CD4-positive, alpha-beta T cell (primary cell): ENCODE measurements around the gene SLC38A9. TPM values are rescaled to one million over a fixed set of nuclear protein-coding genes. Genes with fewer than 3 reads are reported as not detected.

Experiments
- ATAC-seq: fragments of 200-7000 bp; cut with Tn5 transposase; one replicate; pipeline ENCODE4 v1.10.0; 2022; ENCODE audit warnings: mild to moderate bottlenecking; ENCODE audit not compliant: poor library complexity
- CTCF ChIA-PET: fragments of 350-600 bp; sonication (Branson Sonifier 250); formaldehyde crosslinking; loops from one replicate; lab custom pipeline; 2021; ENCODE audit warnings: antibody characterized with exemption, inconsistent platforms; lab: Charles Lee
- POLR2A ChIA-PET: fragments of 350-600 bp; sonication (Branson Sonifier 250); formaldehyde crosslinking; loops from one replicate; lab custom pipeline; 2021; ENCODE audit warnings: antibody characterized with exemption, inconsistent platforms; lab: Charles Lee
- DNase-seq, 14 experiments: peaks; one replicate each; pipeline ENCODE4 v3.0.0-alpha.2; 2013 to 2020; ENCODE audit warnings: mixed read lengths in 2 of 14
- H3K27ac ChIP-seq, 2 donors: one replicate each; pipeline versions ENCODE4 v1.5.1 to v1.7.0; 2013; ENCODE audit warnings: low read length in 2 of 2, low read depth in 1 of 2, mild to moderate bottlenecking in 1 of 2
- H3K27me3 ChIP-seq, 2 experiments: 1 replicate in 1 of 2; 2 replicates in 1 of 2; pipeline versions ENCODE4 v1.6.1 to v1.7.0; 2013; ENCODE audit warnings: low read length in 2 of 2, control low read depth in 1 of 2, mild to moderate bottlenecking in 1 of 2, moderate library complexity in 1 of 2; ENCODE audit not compliant: insufficient read depth in 2 of 2, control insufficient read depth in 1 of 2
- H3K36me3 ChIP-seq: one replicate; pipeline ENCODE4 v1.6.1; 2013; ENCODE audit warnings: low read length, control low read depth; ENCODE audit not compliant: insufficient read depth
- H3K4me1 ChIP-seq: one replicate; pipeline ENCODE4 v1.6.1; 2013; ENCODE audit warnings: low read length, control low read depth; ENCODE audit not compliant: insufficient read depth
- H3K4me3 ChIP-seq: one replicate; pipeline ENCODE4 v1.5.1; 2013; ENCODE audit warnings: mild to moderate bottlenecking, low read length, moderate library complexity
- H3K9me3 ChIP-seq, 2 experiments: 1 replicate in 1 of 2; 2 replicates in 1 of 2; pipeline versions ENCODE4 v1.6.1 to v1.7.0; 2013; ENCODE audit warnings: low read length in 2 of 2, mild to moderate bottlenecking in 2 of 2, control low read depth in 1 of 2, moderate library complexity in 1 of 2; ENCODE audit not compliant: control insufficient read depth in 1 of 2, insufficient read depth in 1 of 2
- H3K27ac Mint-ChIP-seq: one replicate; pipeline ENCODE4 v1.8.0; 2020; ENCODE audit warnings: mixed read lengths
- H3K27me3 Mint-ChIP-seq: one replicate; pipeline ENCODE4 v1.8.0; 2021; ENCODE audit warnings: mixed read lengths
- H3K36me3 Mint-ChIP-seq: one replicate; pipeline ENCODE4 v1.8.0; 2021; ENCODE audit warnings: low read depth, mixed read lengths
- H3K4me1 Mint-ChIP-seq: one replicate; pipeline ENCODE4 v1.8.0; 2021; ENCODE audit warnings: low read depth, mixed read lengths
- H3K4me3 Mint-ChIP-seq: one replicate; pipeline ENCODE4 v1.8.0; 2020; ENCODE audit warnings: mild to moderate bottlenecking, mixed read lengths
- H3K9me3 Mint-ChIP-seq: one replicate; pipeline ENCODE4 v1.8.0; 2020; ENCODE audit warnings: mixed read lengths
- intact Hi-C, 2 experiments: fragments of 100-400 bp; cut with DNase I in 1 of 2; cut with micrococcal nuclease in 1 of 2; formaldehyde crosslinking; loops; one replicate each; pipeline versions ENCODE4 v1.15.1 to v1.9.0; 2023 to 2025; cut with DNase I, micrococcal nuclease
- total RNA-seq, 174 experiments: library from RNA in 2 of 174; stranded (reverse) in 2 of 174; gene quantifications; one replicate each; pipeline ENCODE4 v1.2.3 and lab custom pipeline; 2021 to 2026
- TF ChIP-seq, protein P1 (sequence below): fragments of 200-600 bp; IDR thresholded peaks from one replicate; pipeline ENCODE4 v1.8.0; 2022; ENCODE audit warnings: antibody characterized with exemption, mild to moderate bottlenecking

Gene SLC38A9
- total RNA-seq, 2 experiments from 2014 or later, result 10.0 to 10.3 TPM

DNA sequence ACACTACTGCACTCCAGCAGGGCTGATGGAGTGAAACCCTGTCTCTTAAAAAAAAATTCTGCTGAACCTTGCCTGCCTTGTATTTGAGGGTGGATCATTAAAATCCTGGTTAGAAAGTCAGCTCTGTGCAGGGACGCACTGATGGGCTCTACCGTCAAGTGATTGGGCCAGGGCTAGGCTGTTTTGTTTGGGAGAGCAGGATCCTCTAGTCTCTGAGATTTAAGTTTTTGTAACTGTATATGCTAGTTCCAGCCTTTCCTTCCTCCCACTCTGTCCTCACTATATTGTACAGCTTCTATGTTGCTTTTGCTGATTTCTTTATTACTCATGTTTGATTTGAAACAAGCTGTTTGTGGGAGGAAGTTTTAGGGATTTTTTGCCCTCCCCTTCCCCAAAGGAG, 37.3 kb upstream of the SLC38A9 start:
- Mint-ChIP-seq H3K9me3 (no peaks in the 10 kb centered on the region), H3K36me3 (no peaks in the 10 kb centered on the region), H3K4me3 (no peak overlapping the region), H3K27ac (no peak overlapping the region), H3K4me1 (no peaks in the 10 kb centered on the region), H3K27me3 (peaks cover 6% of the 10 kb centered on the region)
- CTCF ChIA-PET, result no interaction called here
- H3K27me3 ChIP-seq, result no peaks in the 10 kb centered on the region
- intact Hi-C loops, result no loop called here
- POLR2A ChIA-PET, result interaction anchor here (0.6 kb wide), 1 partner anchor 11 kb away, joined by 3 read pairs; no protein-coding TSS in a partner anchor
- TF ChIP-seq, protein P1, sequence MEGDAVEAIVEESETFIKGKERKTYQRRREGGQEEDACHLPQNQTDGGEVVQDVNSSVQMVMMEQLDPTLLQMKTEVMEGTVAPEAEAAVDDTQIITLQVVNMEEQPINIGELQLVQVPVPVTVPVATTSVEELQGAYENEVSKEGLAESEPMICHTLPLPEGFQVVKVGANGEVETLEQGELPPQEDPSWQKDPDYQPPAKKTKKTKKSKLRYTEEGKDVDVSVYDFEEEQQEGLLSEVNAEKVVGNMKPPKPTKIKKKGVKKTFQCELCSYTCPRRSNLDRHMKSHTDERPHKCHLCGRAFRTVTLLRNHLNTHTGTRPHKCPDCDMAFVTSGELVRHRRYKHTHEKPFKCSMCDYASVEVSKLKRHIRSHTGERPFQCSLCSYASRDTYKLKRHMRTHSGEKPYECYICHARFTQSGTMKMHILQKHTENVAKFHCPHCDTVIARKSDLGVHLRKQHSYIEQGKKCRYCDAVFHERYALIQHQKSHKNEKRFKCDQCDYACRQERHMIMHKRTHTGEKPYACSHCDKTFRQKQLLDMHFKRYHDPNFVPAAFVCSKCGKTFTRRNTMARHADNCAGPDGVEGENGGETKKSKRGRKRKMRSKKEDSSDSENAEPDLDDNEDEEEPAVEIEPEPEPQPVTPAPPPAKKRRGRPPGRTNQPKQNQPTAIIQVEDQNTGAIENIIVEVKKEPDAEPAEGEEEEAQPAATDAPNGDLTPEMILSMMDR, result no peak
- ATAC-seq (no peak), DNase-seq (no peak)
- H3K27ac ChIP-seq, result no peak overlapping the region
- no peaks in the 10 kb centered on the region for H3K4me1 ChIP-seq
- H3K36me3 ChIP-seq, result no peaks in the 10 kb centered on the region
- no peaks in the 10 kb centered on the region for H3K9me3 ChIP-seq
- no peak overlapping the region for H3K4me3 ChIP-seq

DNA sequence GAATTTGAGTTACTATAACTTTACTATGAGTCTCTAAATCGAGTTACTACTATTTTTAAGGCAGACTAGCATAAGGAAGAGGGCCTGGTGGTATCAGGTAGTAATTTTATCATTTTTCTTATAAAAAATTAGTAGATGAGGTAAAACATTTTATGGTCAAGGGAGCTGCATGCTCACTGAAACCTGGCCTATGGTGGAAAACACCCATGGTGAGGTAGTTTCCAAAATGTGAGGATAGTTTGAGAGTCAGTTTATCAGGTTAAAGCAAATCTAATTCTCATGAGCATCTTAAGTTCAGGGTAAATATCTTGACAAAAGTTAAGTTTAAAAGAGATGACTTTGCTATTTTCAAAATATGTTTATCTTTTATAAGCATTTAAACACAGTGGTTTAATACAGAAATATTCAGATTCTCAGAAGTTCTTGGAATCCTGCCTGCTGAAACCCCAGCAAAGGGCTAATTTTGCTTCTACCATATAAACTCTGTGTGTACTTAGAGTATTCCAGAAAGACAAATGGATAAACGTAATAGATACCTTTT, 35.7 kb upstream of the SLC38A9 start:
- ATAC-seq (no peak), DNase-seq (no peak)
- no peaks in the 10 kb centered on the region for H3K36me3 Mint-ChIP-seq
- no peaks in the 10 kb centered on the region for H3K27me3 ChIP-seq
- no peak overlapping the region for H3K4me3 Mint-ChIP-seq
- intact Hi-C loops, result no loop called here
- no peaks in the 10 kb centered on the region for H3K36me3 ChIP-seq
- no peaks in the 10 kb centered on the region for H3K4me1 ChIP-seq
- TF ChIP-seq, protein P1, result no peak
- no peak overlapping the region for H3K27ac ChIP-seq
- no peaks in the 10 kb centered on the region for H3K9me3 ChIP-seq
- H3K27ac Mint-ChIP-seq, result no peak overlapping the region
- H3K9me3 Mint-ChIP-seq, result no peaks in the 10 kb centered on the region
- no peak overlapping the region for H3K4me3 ChIP-seq
- ChIA-PET CTCF (no interaction called here), POLR2A (interaction anchor here (0.6 kb wide), 1 partner anchor 16 kb away, joined by 3 read pairs; no protein-coding TSS in a partner anchor)
- H3K27me3 Mint-ChIP-seq, result peaks cover 6% of the 10 kb centered on the region
- H3K4me1 Mint-ChIP-seq, result no peaks in the 10 kb centered on the region

DNA sequence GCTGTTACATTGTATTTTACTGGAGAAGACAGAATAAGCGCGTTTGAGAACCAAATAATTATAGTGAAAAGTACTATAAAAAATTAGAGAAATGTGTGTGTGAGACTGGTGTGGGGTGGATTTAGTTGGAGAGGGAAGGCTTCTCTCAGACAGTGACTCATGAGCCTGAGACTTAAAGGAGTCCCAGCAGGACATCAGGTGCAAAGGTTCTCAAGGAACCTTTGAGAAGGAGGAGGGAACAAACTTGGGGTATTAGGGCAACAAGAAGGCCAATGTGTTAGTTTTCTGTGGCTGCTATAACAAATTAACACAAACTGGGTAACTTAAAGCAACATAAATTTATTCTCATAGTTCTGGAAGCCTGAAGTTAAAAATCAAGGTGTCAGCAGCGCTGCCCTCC, 30.7 kb upstream of the SLC38A9 start:
- intact Hi-C loops, result no loop called here
- no peak overlapping the region for H3K27ac Mint-ChIP-seq
- no peaks in the 10 kb centered on the region for H3K9me3 Mint-ChIP-seq
- H3K4me3 Mint-ChIP-seq, result no peak overlapping the region
- H3K4me1 ChIP-seq, result no peaks in the 10 kb centered on the region
- ChIA-PET CTCF (no interaction called here), POLR2A (no interaction called here)
- ATAC-seq, result no peak
- H3K4me3 ChIP-seq, result no peak overlapping the region
- no peak for DNase-seq
- no peaks in the 10 kb centered on the region for H3K4me1 Mint-ChIP-seq
- H3K27me3 ChIP-seq, result no peaks in the 10 kb centered on the region
- H3K27ac ChIP-seq, result no peak overlapping the region
- TF ChIP-seq, protein P1, result no peak
- H3K36me3 ChIP-seq, result no peaks in the 10 kb centered on the region
- peaks cover 6% of the 10 kb centered on the region for H3K27me3 Mint-ChIP-seq
- H3K9me3 ChIP-seq, result peaks cover 0 to 5% of the 10 kb centered on the region in 2 experiments
- H3K36me3 Mint-ChIP-seq, result no peaks in the 10 kb centered on the region
